Panc1 (cell line): ENCODE measurements around the gene RND1. TPM values are rescaled to one million over a fixed set of nuclear protein-coding genes. Genes with fewer than 3 reads are reported as not detected.

ENCODE experiments used
- ATAC-seq: fragments of 200-7000 bp; cut with Tn5 transposase; 2 replicates; pipeline ENCODE4 v1.9.1; 2020; ENCODE audit warnings: mild to moderate bottlenecking, moderate library complexity
- BruUV-seq: library from RNA; stranded (reverse); fragments of 400-500 nt; replicated peaks from 2 replicates; lab custom pipeline; 2021; lab: Mats Ljungman, UMichigan
- CTCF ChIA-PET: fragments of 300-600 bp; sonication (Branson Sonifier 250); formaldehyde crosslinking; loops from one replicate; lab custom pipeline; 2022; ENCODE audit warnings: antibody characterized with exemption; lab: Charles Lee
- POLR2A ChIA-PET: fragments of 300-600 bp; sonication (Branson Sonifier 250); formaldehyde crosslinking; loops from one replicate; lab custom pipeline; 2022; ENCODE audit warnings: antibody characterized with exemption; lab: Charles Lee
- DNase-seq: peaks from one replicate; pipeline ENCODE4 v3.0.0-alpha.2; 2010; ENCODE audit warnings: low read depth, low spot score
- H3K27ac ChIP-seq: 2 replicates; pipeline ENCODE4 v1.5.1; 2011; ENCODE audit warnings: mild to moderate bottlenecking, low read length, inconsistent platforms
- H3K27me3 ChIP-seq: fragments of 200-500 bp; sonication (Bioruptor generic); 2 replicates; pipeline ENCODE4 v1.6.0; 2014; ENCODE audit warnings: low read length, inconsistent platforms; ENCODE audit not compliant: control insufficient read depth, insufficient read depth
- H3K36me3 ChIP-seq: fragments of 200-500 bp; sonication (Bioruptor generic); 2 replicates; pipeline ENCODE4 v1.5.1; 2014; ENCODE audit warnings: inconsistent platforms, mild to moderate bottlenecking, low read length, moderate library complexity; ENCODE audit not compliant: control insufficient read depth, insufficient read depth
- H3K4me1 ChIP-seq: 2 replicates; pipeline ENCODE4 v1.5.1; 2011; ENCODE audit warnings: inconsistent platforms, mild to moderate bottlenecking, low read length, moderate library complexity; ENCODE audit not compliant: control insufficient read depth, insufficient read depth
- H3K4me3 ChIP-seq, 2 experiments: 2 replicates each; pipeline ENCODE4 v1.5.1; 2011 to 2012; ENCODE audit warnings: low read depth in 2 of 2, low read length in 2 of 2, mild to moderate bottlenecking in 2 of 2, inconsistent platforms in 1 of 2, moderate library complexity in 1 of 2
- H3K9me3 ChIP-seq: fragments of 200-500 bp; sonication (Bioruptor generic); 2 replicates; pipeline ENCODE4 v1.5.1; 2014; ENCODE audit warnings: low read depth, mild to moderate bottlenecking, inconsistent platforms, low read length, moderate library complexity; ENCODE audit not compliant: control insufficient read depth, insufficient read depth
- REST ChIP-seq, 2 experiments: IDR thresholded peaks; 2 replicates each; pipeline ENCODE4 v1.6.1; 2011 to 2012; ENCODE audit warnings: low read depth in 2 of 2, control low read depth in 1 of 2, low read length in 1 of 2, mild to moderate bottlenecking in 1 of 2, moderate library complexity in 1 of 2; ENCODE audit not compliant: insufficient read depth in 1 of 2
- SIN3A ChIP-seq: IDR thresholded peaks from 2 replicates; pipeline ENCODE4 v1.6.1; 2012; ENCODE audit warnings: low read depth, mild to moderate bottlenecking, low read length, moderate library complexity, borderline replicate concordance; ENCODE audit not compliant: insufficient read depth
- TCF7L2 ChIP-seq: IDR thresholded peaks from 2 replicates; pipeline ENCODE4 v1.6.1; 2011; ENCODE audit warnings: mild to moderate bottlenecking, low read depth, low read length, inconsistent platforms
- in situ Hi-C: cut with HindIII; loops from 2 replicates; pipeline ENCODE4 v1.10.0; 2016; ENCODE audit warnings: low sequenced_read_pairs, low pct_unique_long_range_greater_than_20kb
- intact Hi-C: fragments of 100-400 bp; cut with micrococcal nuclease; formaldehyde crosslinking; loops from one replicate; pipeline ENCODE4 v1.10.0; 2022; ENCODE audit not compliant: unreplicated experiment
- total RNA-seq: library from RNA; stranded (reverse); gene quantifications from one replicate; pipeline ENCODE4 v1.2.1, GENCODE V29; 2021; ENCODE audit not compliant: unreplicated experiment
- TF ChIP-seq, protein P1 (sequence below): fragments of 450-650 bp; IDR thresholded peaks from 2 replicates; pipeline ENCODE4 v1.5.1; 2017; ENCODE audit warnings: mild to moderate bottlenecking

The RND1 gene
- total RNA-seq, 1 experiment from 2014 or later, result 0.44 TPM

GRCh38 chr12:48816143-48816854, 49.4 kb downstream of the RND1 start:
- CTCF ChIA-PET, result interaction anchor here (1.3 kb wide), 1 partner anchor 66 kb away, joined by 4 read pairs; no protein-coding TSS in a partner anchor
- intact Hi-C loops (no loop called here), in situ Hi-C loops (no loop called here)
- no TSS peak for BruUV-seq
- H3K27me3 ChIP-seq, result no peaks in the 10 kb centered on the region
- POLR2A ChIA-PET, result interaction anchor here (0.5 kb wide), 1 partner anchor 128 kb away, joined by 7 read pairs; no protein-coding TSS in a partner anchor
- peaks cover 28% of the 10 kb centered on the region for H3K4me1 ChIP-seq
- H3K36me3 ChIP-seq, result no peaks in the 10 kb centered on the region; the same call in 1 of the 2 replicates
- TF ChIP-seq, protein P1, sequence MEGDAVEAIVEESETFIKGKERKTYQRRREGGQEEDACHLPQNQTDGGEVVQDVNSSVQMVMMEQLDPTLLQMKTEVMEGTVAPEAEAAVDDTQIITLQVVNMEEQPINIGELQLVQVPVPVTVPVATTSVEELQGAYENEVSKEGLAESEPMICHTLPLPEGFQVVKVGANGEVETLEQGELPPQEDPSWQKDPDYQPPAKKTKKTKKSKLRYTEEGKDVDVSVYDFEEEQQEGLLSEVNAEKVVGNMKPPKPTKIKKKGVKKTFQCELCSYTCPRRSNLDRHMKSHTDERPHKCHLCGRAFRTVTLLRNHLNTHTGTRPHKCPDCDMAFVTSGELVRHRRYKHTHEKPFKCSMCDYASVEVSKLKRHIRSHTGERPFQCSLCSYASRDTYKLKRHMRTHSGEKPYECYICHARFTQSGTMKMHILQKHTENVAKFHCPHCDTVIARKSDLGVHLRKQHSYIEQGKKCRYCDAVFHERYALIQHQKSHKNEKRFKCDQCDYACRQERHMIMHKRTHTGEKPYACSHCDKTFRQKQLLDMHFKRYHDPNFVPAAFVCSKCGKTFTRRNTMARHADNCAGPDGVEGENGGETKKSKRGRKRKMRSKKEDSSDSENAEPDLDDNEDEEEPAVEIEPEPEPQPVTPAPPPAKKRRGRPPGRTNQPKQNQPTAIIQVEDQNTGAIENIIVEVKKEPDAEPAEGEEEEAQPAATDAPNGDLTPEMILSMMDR, result no peak
- no peak for TF ChIP-seq SIN3A
- no peak for TF ChIP-seq TCF7L2
- H3K4me3 ChIP-seq, result peak overlapping the region; percentile 57 to 89
- H3K27ac ChIP-seq, result peak overlapping the region; percentile 65
- no peaks in the 10 kb centered on the region for H3K9me3 ChIP-seq
- ATAC-seq, result no peak
- DNase-seq, result no peak

GRCh38 chr12:48815126-48816110, 50.3 kb downstream of the RND1 start:
- peaks cover 33% of the 10 kb centered on the region for H3K4me1 ChIP-seq
- BruUV-seq, result no TSS peak
- intact Hi-C loops, result no loop called here
- H3K36me3 ChIP-seq, result no peaks in the 10 kb centered on the region; the same call in 1 of the 2 replicates
- peak; percentile 48 for DNase-seq
- H3K27ac ChIP-seq, result peak overlapping the region; percentile 65
- H3K27me3 ChIP-seq, result no peaks in the 10 kb centered on the region
- H3K4me3 ChIP-seq, result peak overlapping the region; percentile 57 to 89
- H3K9me3 ChIP-seq, result no peaks in the 10 kb centered on the region
- POLR2A ChIA-PET, result interaction anchor here (0.6 to 0.7 kb wide), 3 partner anchors 26 to 45 kb away, joined by 3 to 7 read pairs (median 6); no protein-coding TSS in a partner anchor
- CTCF ChIA-PET, result interaction anchor here (0.6 to 1.7 kb wide), 4 partner anchors 11 to 65 kb away, joined by 3 to 7 read pairs (median 4); no protein-coding TSS in a partner anchor
- peak; percentile 83 for ATAC-seq
- in situ Hi-C loops, result no loop called here
- TF ChIP-seq, protein P1, result no peak
- TF ChIP-seq REST (IDR thresholded peaks at IDR 0.05; ENCODE audit: insufficient read depth in 1 of 2, low read depth in 2 of 2, low read length in 1 of 2), result 0 out of 4 replicates have a peak, but pooled peaks of 1 of the 2 experiments have one; percentile 26
